Measurements from ENCODE around the gene XYLB. TPM values are rescaled to one million over a fixed set of nuclear protein-coding genes. Genes with fewer than 3 reads are reported as not detected.

XYLB gene
- total RNA-seq, 1 experiment from 2014 or later, result 14.0 TPM

DNA sequence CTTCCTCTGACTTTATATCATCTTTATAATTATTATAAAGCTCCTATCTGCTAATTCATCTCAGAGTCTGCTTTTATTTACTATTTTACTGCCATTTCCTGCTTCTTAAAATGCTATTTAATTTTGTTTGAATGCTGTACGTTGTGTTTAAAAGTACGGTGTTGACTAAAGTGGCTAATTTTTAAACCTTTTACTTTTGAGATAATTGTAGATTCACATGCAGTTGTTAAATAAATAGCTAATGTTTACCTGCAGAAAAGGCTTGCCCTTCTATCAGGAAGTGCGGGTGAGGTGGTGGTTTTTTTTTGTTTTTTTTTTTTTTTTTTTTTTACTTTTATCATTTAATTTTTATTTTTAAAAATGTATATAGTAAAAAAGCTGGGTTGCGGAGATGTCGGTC is 41.3 kb downstream of the XYLB start:
- ChIA-PET CTCF (no interaction called here), RAD21 (ENCODE audit: low non-redundant PET in 1 of 2, low total read pairs in 2 of 2, uncharacterized antibody in 2 of 2, unreplicated experiment in 2 of 2) (no interaction called here), POLR2A (no interaction called here)
- BruUV-seq (replicated peaks), result no TSS peak
- no peak overlapping the region for H2AFZ ChIP-seq (ENCODE audit: low read depth, low read length, poor library complexity, severe bottlenecking)
- TF ChIP-seq SIN3A (IDR thresholded peaks at IDR 0.05; ENCODE audit: low read depth) (no peak), JUND (IDR thresholded peaks at IDR 0.05) (no peak), EGR1 (IDR thresholded peaks at IDR 0.05; ENCODE audit: low read depth) (no peak), SP1 (IDR thresholded peaks at IDR 0.05; ENCODE audit: low read depth) (no peak), ZNF274 (IDR thresholded peaks at IDR 0.05; ENCODE audit: low read depth, low read length) (no peak), CBX3 (IDR thresholded peaks at IDR 0.05; ENCODE audit: low read depth) (no peak), EZH2phosphoT487 (IDR thresholded peaks at IDR 0.05; ENCODE audit: borderline replicate concordance) (no peak)
- TF ChIP-seq, protein P1, sequence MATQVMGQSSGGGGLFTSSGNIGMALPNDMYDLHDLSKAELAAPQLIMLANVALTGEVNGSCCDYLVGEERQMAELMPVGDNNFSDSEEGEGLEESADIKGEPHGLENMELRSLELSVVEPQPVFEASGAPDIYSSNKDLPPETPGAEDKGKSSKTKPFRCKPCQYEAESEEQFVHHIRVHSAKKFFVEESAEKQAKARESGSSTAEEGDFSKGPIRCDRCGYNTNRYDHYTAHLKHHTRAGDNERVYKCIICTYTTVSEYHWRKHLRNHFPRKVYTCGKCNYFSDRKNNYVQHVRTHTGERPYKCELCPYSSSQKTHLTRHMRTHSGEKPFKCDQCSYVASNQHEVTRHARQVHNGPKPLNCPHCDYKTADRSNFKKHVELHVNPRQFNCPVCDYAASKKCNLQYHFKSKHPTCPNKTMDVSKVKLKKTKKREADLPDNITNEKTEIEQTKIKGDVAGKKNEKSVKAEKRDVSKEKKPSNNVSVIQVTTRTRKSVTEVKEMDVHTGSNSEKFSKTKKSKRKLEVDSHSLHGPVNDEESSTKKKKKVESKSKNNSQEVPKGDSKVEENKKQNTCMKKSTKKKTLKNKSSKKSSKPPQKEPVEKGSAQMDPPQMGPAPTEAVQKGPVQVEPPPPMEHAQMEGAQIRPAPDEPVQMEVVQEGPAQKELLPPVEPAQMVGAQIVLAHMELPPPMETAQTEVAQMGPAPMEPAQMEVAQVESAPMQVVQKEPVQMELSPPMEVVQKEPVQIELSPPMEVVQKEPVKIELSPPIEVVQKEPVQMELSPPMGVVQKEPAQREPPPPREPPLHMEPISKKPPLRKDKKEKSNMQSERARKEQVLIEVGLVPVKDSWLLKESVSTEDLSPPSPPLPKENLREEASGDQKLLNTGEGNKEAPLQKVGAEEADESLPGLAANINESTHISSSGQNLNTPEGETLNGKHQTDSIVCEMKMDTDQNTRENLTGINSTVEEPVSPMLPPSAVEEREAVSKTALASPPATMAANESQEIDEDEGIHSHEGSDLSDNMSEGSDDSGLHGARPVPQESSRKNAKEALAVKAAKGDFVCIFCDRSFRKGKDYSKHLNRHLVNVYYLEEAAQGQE (IDR thresholded peaks at IDR 0.05; ENCODE audit: low read depth), result no peak
- TF ChIP-seq, protein P2, sequence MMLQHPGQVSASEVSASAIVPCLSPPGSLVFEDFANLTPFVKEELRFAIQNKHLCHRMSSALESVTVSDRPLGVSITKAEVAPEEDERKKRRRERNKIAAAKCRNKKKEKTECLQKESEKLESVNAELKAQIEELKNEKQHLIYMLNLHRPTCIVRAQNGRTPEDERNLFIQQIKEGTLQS (IDR thresholded peaks at IDR 0.05), result no peak
- TF ChIP-seq, protein P3, sequence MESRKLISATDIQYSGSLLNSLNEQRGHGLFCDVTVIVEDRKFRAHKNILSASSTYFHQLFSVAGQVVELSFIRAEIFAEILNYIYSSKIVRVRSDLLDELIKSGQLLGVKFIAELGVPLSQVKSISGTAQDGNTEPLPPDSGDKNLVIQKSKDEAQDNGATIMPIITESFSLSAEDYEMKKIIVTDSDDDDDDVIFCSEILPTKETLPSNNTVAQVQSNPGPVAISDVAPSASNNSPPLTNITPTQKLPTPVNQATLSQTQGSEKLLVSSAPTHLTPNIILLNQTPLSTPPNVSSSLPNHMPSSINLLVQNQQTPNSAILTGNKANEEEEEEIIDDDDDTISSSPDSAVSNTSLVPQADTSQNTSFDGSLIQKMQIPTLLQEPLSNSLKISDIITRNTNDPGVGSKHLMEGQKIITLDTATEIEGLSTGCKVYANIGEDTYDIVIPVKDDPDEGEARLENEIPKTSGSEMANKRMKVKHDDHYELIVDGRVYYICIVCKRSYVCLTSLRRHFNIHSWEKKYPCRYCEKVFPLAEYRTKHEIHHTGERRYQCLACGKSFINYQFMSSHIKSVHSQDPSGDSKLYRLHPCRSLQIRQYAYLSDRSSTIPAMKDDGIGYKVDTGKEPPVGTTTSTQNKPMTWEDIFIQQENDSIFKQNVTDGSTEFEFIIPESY (IDR thresholded peaks at IDR 0.05; ENCODE audit: extremely low read depth, insufficient replicate concordance, low read length), result no peak
- no peak overlapping the region for H3K27ac ChIP-seq (ENCODE audit: low read depth, low read length)
- DNase-seq (ENCODE audit: low read depth, low spot score) (no peak), ATAC-seq (no peak)
- H3K4me2 ChIP-seq (ENCODE audit: low read length), result no peak overlapping the region
- H3K4me1 ChIP-seq (ENCODE audit: control insufficient read depth in 1 of 2, insufficient read depth in 2 of 2, low read length in 2 of 2), result no peaks in the 10 kb centered on the region
- H3K79me2 ChIP-seq (ENCODE audit: insufficient read depth, low read length), result no peaks in the 10 kb centered on the region
- peaks cover 0 to 13% of the 10 kb centered on the region in 2 experiments; a peak in 1 of 4 replicates for H3K9me3 ChIP-seq (ENCODE audit: control insufficient read depth in 1 of 2, insufficient read depth in 1 of 2, low read depth in 1 of 2, low read length in 2 of 2)
- no peak overlapping the region for H3K4me3 ChIP-seq (replicated peaks in 1 of 2; ENCODE audit: low read depth in 1 of 2, low read length in 2 of 2)
- peaks cover 0 to 6% of the 10 kb centered on the region in 2 experiments; a peak in 1 of 4 replicates for H3K36me3 ChIP-seq (ENCODE audit: control insufficient read depth in 1 of 2, insufficient read depth in 2 of 2, low read length in 2 of 2)
- intact Hi-C loops (cut with micrococcal nuclease), result no loop called here
- H3K9ac ChIP-seq (ENCODE audit: low read length), result no peak overlapping the region
- no peaks in the 10 kb centered on the region for H3K9me2 ChIP-seq (ENCODE audit: insufficient read depth)
- H3K27me3 ChIP-seq (ENCODE audit: insufficient read depth, low read length), result no peaks in the 10 kb centered on the region
- no peaks in the 10 kb centered on the region for H4K20me1 ChIP-seq (ENCODE audit: insufficient read depth)
